ENCODE data around the gene ZNF385D.
"Not testable (repeated sequence)": the region's sequence is repeated elsewhere in the genome, so short reads cannot be mapped to it uniquely, and the experiment has no call there.

ZNF385D gene

GRCh38 chr3:21434310-21434709 lies 316.7 kb downstream of the ZNF385D start:
- no peak for DNase-seq

GRCh38 chr3:21433751-21434150 lies 317.3 kb downstream of the ZNF385D start:
- no peak for DNase-seq

- DNase-seq: no peak
These were observed 324.1 kb downstream of the ZNF385D start for GRCh38 chr3:21426920-21427319.

- DNase-seq: no peak
These were observed 325.3 kb downstream of the ZNF385D start for GRCh38 chr3:21425715-21426114.

GRCh38 chr3:21421096-21421495 lies 329.9 kb downstream of the ZNF385D start:
- DNase-seq: no peak

GRCh38 chr3:21417991-21418390 lies 333.0 kb downstream of the ZNF385D start:
- DNase-seq: no peak

- no peak for DNase-seq
These were observed 336.5 kb downstream of the ZNF385D start for GRCh38 chr3:21414506-21414905.

GRCh38 chr3:21411058-21411457 lies 340.0 kb downstream of the ZNF385D start:
- no peak for DNase-seq

- no peak for DNase-seq
These were observed 341.6 kb downstream of the ZNF385D start for GRCh38 chr3:21409401-21409800.

- DNase-seq: no peak
These were observed 343.3 kb downstream of the ZNF385D start for GRCh38 chr3:21407743-21408142.

- DNase-seq: no peak
These were observed 345.0 kb downstream of the ZNF385D start for GRCh38 chr3:21405671-21406667.

GRCh38 chr3:21398461-21398860 lies 352.5 kb downstream of the ZNF385D start:
- DNase-seq: no peak

- no peak for DNase-seq
These were observed 357.2 kb downstream of the ZNF385D start for GRCh38 chr3:21393683-21394311.

GRCh38 chr3:21392526-21392925 lies 358.5 kb downstream of the ZNF385D start:
- DNase-seq: no peak

GRCh38 chr3:21390856-21391255 lies 360.2 kb downstream of the ZNF385D start:
- no peak for DNase-seq

GRCh38 chr3:21390136-21390535 lies 360.9 kb downstream of the ZNF385D start:
- no peak for DNase-seq

- DNase-seq: not testable (repeated sequence)
These were observed 363.7 kb downstream of the ZNF385D start for GRCh38 chr3:21387142-21387826.

- DNase-seq: not testable (repeated sequence)
These were observed 373.0 kb downstream of the ZNF385D start for GRCh38 chr3:21378036-21378435.

- DNase-seq: no peak
These were observed 373.8 kb downstream of the ZNF385D start for GRCh38 chr3:21377071-21377769.

- DNase-seq: no peak
These were observed 378.7 kb downstream of the ZNF385D start for GRCh38 chr3:21372316-21372715.
